GM12878 (cell line): ENCODE results near the gene EPHA10. TPM values are rescaled to one million over a fixed set of nuclear protein-coding genes. Genes with fewer than 3 reads are reported as not detected.

Experiments
- ATAC-seq: fragments of 200-7000 bp; cut with Tn5 transposase; 3 replicates; pipeline ENCODE4 v1.9.1; 2020; ENCODE audit warnings: mild to moderate bottlenecking, moderate library complexity
- BruUV-seq: library from RNA; stranded (reverse); fragments of 400-500 nt; replicated peaks from 2 replicates; lab custom pipeline; 2021; lab: Mats Ljungman, UMichigan
- CTCF ChIA-PET: fragments of 300-600 bp; sonication (Branson Sonifier 250); formaldehyde crosslinking; extraction: SDS; loops from one replicate; lab custom pipeline; 2021; ENCODE audit warnings: inconsistent platforms; lab: Yijun Ruan, JAX
- POLR2A ChIA-PET: fragments of 350-600 bp; formaldehyde crosslinking; extraction: SDS; loops from one replicate; lab custom pipeline; 2021; ENCODE audit warnings: inconsistent platforms; lab: Charles Lee
- RAD21 ChIA-PET: fragments of 300-600 bp; sonication (Branson Sonifier 250); formaldehyde crosslinking; loops from one replicate; lab custom pipeline; 2023; ENCODE audit warnings: antibody characterized with exemption; ENCODE audit not compliant: unreplicated experiment; lab: Charles Lee
- SMC1A ChIA-PET: fragments of 300-600 bp; sonication (Branson Sonifier 250); formaldehyde crosslinking; loops from one replicate; lab custom pipeline; 2023; ENCODE audit not compliant: unreplicated experiment, uncharacterized antibody; lab: Charles Lee
- DNase-seq: peaks from one replicate; pipeline ENCODE4 v3.0.0-alpha.2; 2011; ENCODE audit warnings: low read depth, low spot score
- FAIRE-seq: peaks from 3 replicates; lab custom pipeline; 2011; peaks lifted over from hg19 to GRCh38; lab: Jason Lieb, UNC
- H2AFZ ChIP-seq: 2 replicates; pipeline ENCODE4 v1.6.0; 2011; ENCODE audit warnings: low read depth, low read length, control low read depth; ENCODE audit not compliant: control insufficient read depth
- H3K27ac ChIP-seq: 2 replicates; pipeline ENCODE4 v1.5.1; 2011; ENCODE audit warnings: control low read depth; ENCODE audit not compliant: control insufficient read depth, insufficient read depth
- H3K27me3 ChIP-seq, 2 experiments: replicated peaks in 1 of 2; 2 replicates each; pipeline versions ENCODE4 v1.6.0 to v1.6.1; 2011; ENCODE audit warnings: low read length in 1 of 2; ENCODE audit not compliant: control insufficient read depth in 2 of 2, insufficient read depth in 2 of 2
- H3K36me3 ChIP-seq, 2 experiments: 2 replicates each; pipeline ENCODE4 v1.5.1; 2011; ENCODE audit warnings: low read length in 1 of 2; ENCODE audit not compliant: control insufficient read depth in 2 of 2, insufficient read depth in 2 of 2
- H3K4me1 ChIP-seq: 2 replicates; pipeline ENCODE4 v1.6.1; 2011; ENCODE audit warnings: mild to moderate bottlenecking, low read length, moderate library complexity, mixed read lengths; ENCODE audit not compliant: control insufficient read depth, insufficient read depth
- H3K4me2 ChIP-seq: 2 replicates; pipeline ENCODE4 v1.6.0; 2011; ENCODE audit warnings: control low read depth; ENCODE audit not compliant: control insufficient read depth, insufficient read depth
- H3K4me3 ChIP-seq: fragments of 200-600 bp; sonication (generic); 2 replicates; pipeline ENCODE4 v1.5.1; 2016
- H3K79me2 ChIP-seq: 2 replicates; pipeline ENCODE4 v1.6.0; 2011; ENCODE audit warnings: low read length; ENCODE audit not compliant: control insufficient read depth, insufficient read depth
- H3K9ac ChIP-seq: 2 replicates; pipeline ENCODE4 v1.8.0; 2011; ENCODE audit warnings: low read length, control low read depth, mixed read lengths; ENCODE audit not compliant: control insufficient read depth, insufficient read depth
- H3K9me3 ChIP-seq: replicated peaks from 3 replicates; pipeline ENCODE4 v1.5.1; 2011; ENCODE audit warnings: mild to moderate bottlenecking, low read length; ENCODE audit not compliant: control insufficient read depth, insufficient read depth
- H4K20me1 ChIP-seq: 2 replicates; pipeline ENCODE4 v1.6.0; 2011; ENCODE audit not compliant: control insufficient read depth, insufficient read depth
- ATF3 ChIP-seq: IDR thresholded peaks from 2 replicates; pipeline ENCODE4 v1.6.1; 2011; ENCODE audit warnings: low read depth, mild to moderate bottlenecking, low read length, moderate library complexity, borderline replicate concordance; ENCODE audit errors: extremely low read depth
- ATF7 ChIP-seq: fragments of 450-650 bp; IDR thresholded peaks from 2 replicates; pipeline ENCODE4 v1.6.1; 2016; ENCODE audit warnings: low read depth, mild to moderate bottlenecking
- CBFB ChIP-seq: IDR thresholded peaks from 2 replicates; pipeline ENCODE4 v1.6.1; 2016; ENCODE audit warnings: antibody characterized with exemption, low read depth
- CBX3 ChIP-seq: fragments of 200-600 bp; sonication (generic); IDR thresholded peaks from 2 replicates; pipeline ENCODE4 v1.6.1; 2016; ENCODE audit warnings: low read depth, borderline replicate concordance
- ETV6 ChIP-seq, 2 experiments: fragments of 450-650 bp in 1 of 2; IDR thresholded peaks in 1 of 2; conservative IDR thresholded peaks in 1 of 2; 2 replicates each; pipeline ENCODE4 v1.6.1; 2014; ENCODE audit warnings: antibody characterized with exemption in 1 of 2, borderline replicate concordance in 1 of 2, low read depth in 1 of 2, mild to moderate bottlenecking in 1 of 2, moderate library complexity in 1 of 2
- EZH2 ChIP-seq: IDR thresholded peaks from 2 replicates; pipeline ENCODE4 v1.6.1; 2012; ENCODE audit warnings: low read depth, mild to moderate bottlenecking, control low read depth, inconsistent platforms, low read length, borderline replicate concordance; ENCODE audit not compliant: control insufficient read depth
- FOS ChIP-seq: IDR thresholded peaks from 3 replicates; pipeline ENCODE4 v1.6.1; 2011; ENCODE audit warnings: borderline replicate concordance; ENCODE audit not compliant: insufficient read length; ENCODE audit errors: extremely low read depth
- MYB ChIP-seq: fragments of 150-350 bp; IDR thresholded peaks from 2 replicates; pipeline ENCODE4 v1.6.1; 2014; ENCODE audit warnings: mild to moderate bottlenecking, low read depth, low read length, borderline replicate concordance
- POLR2A ChIP-seq: IDR thresholded peaks from 2 replicates; pipeline ENCODE4 v1.6.1; 2011; ENCODE audit warnings: low read depth, mild to moderate bottlenecking, low read length
- SREBF1 ChIP-seq: IDR thresholded peaks from 2 replicates; pipeline ENCODE4 v1.6.1; 2012; ENCODE audit warnings: mild to moderate bottlenecking, low read length
- STAT3 ChIP-seq: IDR thresholded peaks from 2 replicates; pipeline ENCODE4 v1.6.1; 2011; ENCODE audit warnings: low read depth, low read length, improper control_type of control experiment
- SUZ12 ChIP-seq: fragments of 200-600 bp; sonication (generic); IDR thresholded peaks from one replicate; pipeline ENCODE4 v1.6.1; 2018; ENCODE audit warnings: antibody characterized with exemption, mild to moderate bottlenecking; ENCODE audit not compliant: unreplicated experiment
- ZNF274 ChIP-seq: IDR thresholded peaks from one replicate; pipeline ENCODE4 v1.8.0; 2011; ENCODE audit not compliant: insufficient read length, insufficient read depth
- WGBS: methylation state at CpG from one replicate; pipeline ENCODE4 v1.1.6; 2016; ENCODE audit warnings: low lambda C conversion rate; ENCODE audit not compliant: insufficient replicate concordance, insufficient coverage; ENCODE audit errors: missing lambda C conversion rate; 5-methylcytosine and 5-hydroxymethylcytosine counted together
- in situ Hi-C: fragments of 300-500 bp; cut with MboI; formaldehyde crosslinking; loops from 9 replicates; pipeline ENCODE4 v1.14.3; 2018; ENCODE audit warnings: mixed read lengths
- intact Hi-C: fragments of 100-400 bp; cut with micrococcal nuclease; formaldehyde crosslinking; loops from one replicate; pipeline ENCODE4 v1.14.2; 2022; ENCODE audit not compliant: unreplicated experiment
- polyA plus RNA-seq, 11 experiments: library from polyadenylated mRNA; depleted of rRNA in 4 of 11; unstranded in 6 of 11; stranded (reverse) in 5 of 11; fragments of >200 nt; fragmentation: Nextera tagmentation in 4 of 11; fragmentation: Illumina TruSeq in 1 of 11; extraction: Ambion mirVana in 4 of 11; extraction: Trizol in 1 of 11; gene quantifications; 1 replicate in 1 of 11; 2 replicates in 10 of 11; pipeline versions ENCODE4 v1.2.1 to v1.2.3, GENCODE V29; 2011 to 2016; ENCODE audit warnings: inconsistent platforms in 2 of 11, missing spikeins in 2 of 11, low read depth in 1 of 11
- total RNA-seq, 4 experiments: library from RNA; depleted of rRNA in 3 of 4; stranded (reverse); fragments of >200 nt in 3 of 4; fragmentation: Illumina TruSeq in 1 of 4; extraction: Trizol in 1 of 4; gene quantifications; 2 replicates each; pipeline versions ENCODE4 v1.2.1 to v1.2.3, GENCODE V29; 2013 to 2021
- TF ChIP-seq, protein P1 (sequence below): fragments of 450-650 bp; IDR thresholded peaks from 2 replicates; pipeline ENCODE4 v1.6.1; 2017; ENCODE audit warnings: mild to moderate bottlenecking

EPHA10 gene
- total and polyA plus RNA-seq, 10 of the 15 experiments (the other 5 are each of a cell fraction or from before 2014, with no cell fraction given): 0.05 to 0.06 TPM; not detected in 8

GRCh38 chr1:37671261-37671660 is 93.7 kb downstream of the EPHA10 start:
- intact Hi-C loops (no loop called here), in situ Hi-C loops (no loop called here)
- ATAC-seq: no peak
- Histone ChIP-seq H3K9ac (no peak overlapping the region), H4K20me1 (no peaks in the 10 kb centered on the region), H3K27me3 (no peaks in the 10 kb centered on the region; a peak in 1 of 4 replicates), H2AFZ (no peak overlapping the region)
- DNase-seq: no peak
- 45% methylated on average over 6 of the region's 6 CpGs for WGBS
- FAIRE-seq: no peak
- POLR2A ChIA-PET: no interaction called here
- SMC1A ChIA-PET: interaction anchor here (0.6 to 1.2 kb wide), 3 partner anchors 68 to 437 kb away, joined by 3 read pairs; no protein-coding TSS in a partner anchor
- TF ChIP-seq EZH2: no peak
- TF ChIP-seq ATF7: 0 out of 2 replicates have a peak, but pooled peaks have one; percentile 29
- no peak for TF ChIP-seq MYB
- TF ChIP-seq CBFB: no peak
- TF ChIP-seq CBX3: no peak
- TF ChIP-seq, all 136 proteins: peak for 1
- H3K36me3 ChIP-seq: no peaks in the 10 kb centered on the region
- CTCF ChIA-PET: interaction anchor here (6.3 kb wide), 1 partner anchor 12 kb away, joined by 33 read pairs; no protein-coding TSS in a partner anchor
- H3K4me1 ChIP-seq: peaks cover 13% of the 10 kb centered on the region
- RAD21 ChIA-PET: no interaction called here
- H3K79me2 ChIP-seq: no peaks in the 10 kb centered on the region
- H3K4me3 ChIP-seq: no peak overlapping the region
- H3K27ac ChIP-seq: no peak overlapping the region
- H3K9me3 ChIP-seq: no peaks in the 10 kb centered on the region
- no TSS peak for BruUV-seq
- H3K4me2 ChIP-seq: no peak overlapping the region

- Histone ChIP-seq H4K20me1 (no peaks in the 10 kb centered on the region), H3K9ac (no peak overlapping the region), H3K27me3 (no peaks in the 10 kb centered on the region; a peak in 1 of 4 replicates), H3K4me2 (no peak overlapping the region), H3K9me3 (no peaks in the 10 kb centered on the region), H3K27ac (no peak overlapping the region), H3K4me3 (no peak overlapping the region), H3K4me1 (peaks cover 3% of the 10 kb centered on the region), H3K36me3 (no peaks in the 10 kb centered on the region), H2AFZ (no peak overlapping the region), H3K79me2 (no peaks in the 10 kb centered on the region)
- FAIRE-seq: no peak
- SMC1A ChIA-PET: no interaction called here
- no peak for ATAC-seq
- in situ Hi-C loops: no loop called here
- RAD21 ChIA-PET: no interaction called here
- POLR2A ChIA-PET: no interaction called here
- 5% methylated on average over 2 of the region's 2 CpGs for WGBS
- BruUV-seq: no TSS peak
- intact Hi-C loops: no loop called here
- CTCF ChIA-PET: interaction anchor here (6.3 kb wide), 1 partner anchor 13 kb away, joined by 33 read pairs; no protein-coding TSS in a partner anchor
- no peak for DNase-seq
- TF ChIP-seq ATF3 (no peak), FOS (no peak), ZNF274 (no peak), SREBF1 (no peak), ETV6 (conservative IDR thresholded peaks at IDR 0.05 in 1 of 2, IDR thresholded peaks at IDR 0.05 in 1 of 2; ENCODE audit: borderline replicate concordance in 1 of 2, low read depth in 1 of 2) (no peak), STAT3 (no peak), SUZ12 (no peak), POLR2A (no peak)
- TF ChIP-seq, protein P1, sequence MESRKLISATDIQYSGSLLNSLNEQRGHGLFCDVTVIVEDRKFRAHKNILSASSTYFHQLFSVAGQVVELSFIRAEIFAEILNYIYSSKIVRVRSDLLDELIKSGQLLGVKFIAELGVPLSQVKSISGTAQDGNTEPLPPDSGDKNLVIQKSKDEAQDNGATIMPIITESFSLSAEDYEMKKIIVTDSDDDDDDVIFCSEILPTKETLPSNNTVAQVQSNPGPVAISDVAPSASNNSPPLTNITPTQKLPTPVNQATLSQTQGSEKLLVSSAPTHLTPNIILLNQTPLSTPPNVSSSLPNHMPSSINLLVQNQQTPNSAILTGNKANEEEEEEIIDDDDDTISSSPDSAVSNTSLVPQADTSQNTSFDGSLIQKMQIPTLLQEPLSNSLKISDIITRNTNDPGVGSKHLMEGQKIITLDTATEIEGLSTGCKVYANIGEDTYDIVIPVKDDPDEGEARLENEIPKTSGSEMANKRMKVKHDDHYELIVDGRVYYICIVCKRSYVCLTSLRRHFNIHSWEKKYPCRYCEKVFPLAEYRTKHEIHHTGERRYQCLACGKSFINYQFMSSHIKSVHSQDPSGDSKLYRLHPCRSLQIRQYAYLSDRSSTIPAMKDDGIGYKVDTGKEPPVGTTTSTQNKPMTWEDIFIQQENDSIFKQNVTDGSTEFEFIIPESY: no peak
Measured at GRCh38 chr1:37670133-37670532, 94.8 kb downstream of the EPHA10 start.
